NCI-H1105 (cell line): ENCODE measurements around the gene F13B.
"Not testable (repeated sequence)": the region's sequence is repeated elsewhere in the genome, so short reads cannot be mapped to it uniquely, and the experiment has no call there.

ENCODE experiments used
- DNase-seq: peaks from one replicate; lab custom pipeline; 2025; lab: John Stamatoyannopoulos, UW

F13B gene

GRCh38 chr1:197066719-197067456 lies at the start of gene F13B:
F13B (minus strand) TSS chr1:197067260; CDS start chr1:197067223, 37 bp downstream.
- DNase-seq: no peak

GRCh38 chr1:197116156-197116555 lies 49.1 kb upstream of the F13B start:
- no peak for DNase-seq

- no peak for DNase-seq
These were observed 39.8 kb upstream of the F13B start for GRCh38 chr1:197106869-197107268.

- no peak for DNase-seq
These were observed 36.2 kb upstream of the F13B start for GRCh38 chr1:197103300-197103699.

- DNase-seq: no peak
These were observed 34.9 kb upstream of the F13B start for GRCh38 chr1:197101978-197102377.

- DNase-seq: no peak
These were observed 33.6 kb upstream of the F13B start for GRCh38 chr1:197100677-197101076.

- no peak for DNase-seq
These were observed 32.4 kb upstream of the F13B start for GRCh38 chr1:197099444-197099843.

- DNase-seq: not testable (repeated sequence)
These were observed 29.9 kb upstream of the F13B start for GRCh38 chr1:197096971-197097370.

GRCh38 chr1:197096137-197096536 lies 29.1 kb upstream of the F13B start:
- no peak for DNase-seq

GRCh38 chr1:197093226-197093885 lies 26.3 kb upstream of the F13B start:
- no peak for DNase-seq

- DNase-seq: no peak
These were observed 25.5 kb upstream of the F13B start for GRCh38 chr1:197092491-197093023.

- DNase-seq: no peak
These were observed 16.4 kb upstream of the F13B start for GRCh38 chr1:197083474-197083873.

- DNase-seq: no peak
These were observed 14.2 kb upstream of the F13B start for GRCh38 chr1:197081117-197081753.

GRCh38 chr1:197080323-197080722 lies 13.3 kb upstream of the F13B start:
- DNase-seq: no peak

- no peak for DNase-seq
These were observed 9.5 kb upstream of the F13B start for GRCh38 chr1:197076585-197076984.

- DNase-seq: no peak
These were observed 6.9 kb upstream of the F13B start for GRCh38 chr1:197073978-197074377.

- no peak for DNase-seq
These were observed 378 bp upstream of the F13B start for GRCh38 chr1:197067457-197067818.

- no peak for DNase-seq
These were observed 783 bp downstream of the F13B start for GRCh38 chr1:197066277-197066676.

- DNase-seq: no peak
These were observed 1.5 kb downstream of the F13B start for GRCh38 chr1:197065559-197065958.

- no peak for DNase-seq
These were observed 3.8 kb downstream of the F13B start for GRCh38 chr1:197063212-197063611.

GRCh38 chr1:197062692-197063091 lies 4.4 kb downstream of the F13B start:
- DNase-seq: no peak

- DNase-seq: no peak
These were observed 18.0 kb downstream of the F13B start for GRCh38 chr1:197049100-197049499.
